Keratinocyte (primary cell): ENCODE data around the gene TMEM138. TPM values are rescaled to one million over a fixed set of nuclear protein-coding genes. Genes with fewer than 3 reads are reported as not detected.
A peak's percentile ranks its signal among the peaks of the same experiment; 100 is the strongest.

Experiments
- DNase-seq: peaks from one replicate; pipeline ENCODE4 v3.0.0-alpha.2; 2011; ENCODE audit warnings: low read depth, missing footprints, low spot score
- FAIRE-seq: peaks from 2 replicates; lab custom pipeline; 2011; peaks lifted over from hg19 to GRCh38; lab: Jason Lieb, UNC
- H2AFZ ChIP-seq: 2 replicates; pipeline ENCODE4 v1.6.0; 2012; ENCODE audit warnings: low read length, control low read depth, inconsistent platforms; ENCODE audit not compliant: control insufficient read depth
- H3K27ac ChIP-seq: 2 replicates; pipeline ENCODE4 v1.5.1; 2011; ENCODE audit warnings: low read length; ENCODE audit not compliant: control insufficient read depth, insufficient read depth
- H3K27me3 ChIP-seq: 3 replicates; pipeline ENCODE4 v1.6.0; 2011; ENCODE audit warnings: low read length; ENCODE audit not compliant: control insufficient read depth, insufficient read depth; ENCODE audit errors: extremely low read depth
- H3K36me3 ChIP-seq, 2 experiments: 2 replicates in 1 of 2; 3 replicates in 1 of 2; pipeline ENCODE4 v1.5.1; 2011; ENCODE audit warnings: low read length in 2 of 2, mild to moderate bottlenecking in 1 of 2; ENCODE audit not compliant: control insufficient read depth in 2 of 2, insufficient read depth in 2 of 2; ENCODE audit errors: extremely low read depth in 1 of 2
- H3K4me1 ChIP-seq: 3 replicates; pipeline ENCODE4 v1.5.1; 2011; ENCODE audit warnings: low read length; ENCODE audit not compliant: control insufficient read depth, insufficient read depth; ENCODE audit errors: extremely low read depth
- H3K4me2 ChIP-seq: 3 replicates; pipeline ENCODE4 v1.6.0; 2011; ENCODE audit warnings: low read depth, low read length; ENCODE audit not compliant: control insufficient read depth, insufficient read depth; ENCODE audit errors: extremely low read depth
- H3K4me3 ChIP-seq, 3 experiments: fragments of 200-600 bp in 1 of 3; sonication (generic) in 1 of 3; 2 replicates in 2 of 3; 3 replicates in 1 of 3; pipeline ENCODE4 v1.5.1; 2011 to 2016; ENCODE audit warnings: low read length in 3 of 3, mild to moderate bottlenecking in 3 of 3, control low read depth in 2 of 3, inconsistent platforms in 1 of 3, low read depth in 1 of 3, mixed read lengths in 1 of 3, mixed run types in 1 of 3, moderate library complexity in 1 of 3; ENCODE audit not compliant: control insufficient read depth in 2 of 3, insufficient read depth in 2 of 3; ENCODE audit errors: extremely low read depth in 1 of 3
- H3K79me2 ChIP-seq: 2 replicates; pipeline ENCODE4 v1.6.0; 2012; ENCODE audit warnings: low read length; ENCODE audit not compliant: control insufficient read depth, insufficient read depth
- H3K9ac ChIP-seq: 3 replicates; pipeline ENCODE4 v1.6.0; 2011; ENCODE audit warnings: low read length; ENCODE audit not compliant: control insufficient read depth, insufficient read depth; ENCODE audit errors: extremely low read depth
- H3K9me1 ChIP-seq: 3 replicates; pipeline ENCODE4 v1.6.0; 2011; ENCODE audit warnings: low read length; ENCODE audit not compliant: control insufficient read depth, insufficient read depth; ENCODE audit errors: extremely low read depth
- H3K9me3 ChIP-seq: 2 replicates; pipeline ENCODE4 v1.5.1; 2012; ENCODE audit warnings: low read depth, low read length; ENCODE audit not compliant: control insufficient read depth
- H4K20me1 ChIP-seq: 3 replicates; pipeline ENCODE4 v1.6.0; 2011; ENCODE audit warnings: low read length; ENCODE audit not compliant: control insufficient read depth, insufficient read depth; ENCODE audit errors: extremely low read depth
- EZH2 ChIP-seq: IDR thresholded peaks from one replicate; pipeline ENCODE4 v1.6.1; 2012; ENCODE audit warnings: inconsistent platforms, mild to moderate bottlenecking, low read length, moderate library complexity
- dilution Hi-C: fragments of 300-500 bp; cut with MboI; formaldehyde crosslinking; loops from one replicate; pipeline ENCODE4 v1.7.0; 2020; ENCODE audit warnings: low sequenced_read_pairs; ENCODE audit not compliant: extremely low pct_ligation_motif_present
- polyA plus RNA-seq, 5 experiments: library from polyadenylated mRNA; depleted of rRNA in 3 of 5; stranded (reverse) in 3 of 5; stranded (forward) in 1 of 5; unstranded in 1 of 5; fragments of >200 nt; gene quantifications; 1 replicate in 1 of 5; 2 replicates in 3 of 5; 3 replicates in 1 of 5; pipeline versions ENCODE4 v1.2.1 to v1.2.3, GENCODE V29; 2011 to 2012; ENCODE audit warnings: missing spikeins in 2 of 5, low read depth in 1 of 5, low replicate concordance in 1 of 5
- TF ChIP-seq, protein P1 (sequence below), 3 experiments: IDR thresholded peaks in 1 of 3; conservative IDR thresholded peaks in 1 of 3; optimal IDR thresholded peaks in 1 of 3; 2 replicates in 2 of 3; 3 replicates in 1 of 3; pipeline versions ENCODE3 to v1.5.1; 2011; ENCODE audit warnings: low read length in 3 of 3, mild to moderate bottlenecking in 3 of 3, moderate library complexity in 2 of 3, control low read depth in 1 of 3, inconsistent platforms in 1 of 3; ENCODE audit not compliant: insufficient read depth in 2 of 3; ENCODE audit errors: extremely low read depth in 1 of 3

The TMEM138 gene
- polyA plus RNA-seq, 1 donor (not counting 4 experiments of a cell fraction or from before 2014, with no cell fraction given): 85.4 TPM

DNA sequence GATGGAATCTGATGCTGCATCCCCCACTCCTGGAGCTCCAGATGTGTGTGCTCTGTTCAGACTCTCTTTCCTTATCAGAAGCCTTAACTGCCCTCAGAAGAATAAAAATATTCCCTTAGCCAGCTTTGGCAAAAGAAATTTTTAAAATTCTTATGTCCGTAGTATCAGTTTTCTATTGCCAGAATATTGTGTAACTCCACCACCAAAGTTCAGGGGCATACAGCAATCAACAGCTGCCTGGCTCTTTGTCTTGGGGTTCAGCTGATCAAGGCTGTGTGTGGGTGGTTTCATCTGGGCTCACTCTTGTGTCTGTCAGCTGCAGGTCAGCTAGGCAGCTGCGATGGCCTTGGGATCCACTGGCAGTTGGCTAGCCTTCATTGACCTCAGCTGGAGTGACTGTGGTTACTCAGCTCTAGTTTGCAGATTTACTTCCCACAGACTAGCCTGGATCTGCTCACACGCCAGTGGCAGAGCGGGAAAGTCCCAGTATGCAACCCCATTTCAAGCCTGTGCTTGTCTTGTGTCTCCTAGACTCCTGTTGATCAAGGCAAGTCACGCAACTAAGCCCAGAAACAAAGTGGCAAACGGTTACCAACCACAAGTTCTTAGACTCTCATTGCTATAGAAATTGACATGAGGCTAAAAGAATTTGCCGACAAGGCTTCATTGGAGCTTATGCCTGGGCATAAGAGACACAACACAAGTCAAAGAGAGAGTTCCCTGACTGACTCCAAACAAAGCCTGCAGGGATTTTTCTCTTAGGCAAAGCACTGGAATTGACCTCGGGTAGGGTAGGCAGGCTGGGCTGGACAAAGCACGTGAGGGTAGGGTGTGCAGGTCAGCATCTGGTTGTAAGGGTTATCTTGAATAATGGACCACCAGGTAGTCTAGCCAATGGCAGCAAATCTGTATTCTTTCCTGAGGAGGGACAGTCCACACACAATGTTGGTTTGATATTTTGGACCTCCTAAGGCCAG is 7.5 kb downstream of the TMEM138 start:
- FAIRE-seq: peak; percentile 87
- Histone ChIP-seq H3K9ac (peak overlapping the region; percentile 78), H3K79me2 (no peaks in the 10 kb centered on the region), H2AFZ (no peak overlapping the region), H3K9me3 (no peaks in the 10 kb centered on the region), H3K4me2 (peak overlapping the region; percentile 70), H3K27me3 (no peaks in the 10 kb centered on the region), H4K20me1 (no peaks in the 10 kb centered on the region), H3K4me1 (peaks cover 28% of the 10 kb centered on the region), H3K9me1 (no peaks in the 10 kb centered on the region), H3K36me3 (peaks cover 19 to 38% of the 10 kb centered on the region in 2 experiments), H3K4me3 (no peak overlapping the region), H3K27ac (peak overlapping the region; percentile 99)
- TF ChIP-seq, protein P1, sequence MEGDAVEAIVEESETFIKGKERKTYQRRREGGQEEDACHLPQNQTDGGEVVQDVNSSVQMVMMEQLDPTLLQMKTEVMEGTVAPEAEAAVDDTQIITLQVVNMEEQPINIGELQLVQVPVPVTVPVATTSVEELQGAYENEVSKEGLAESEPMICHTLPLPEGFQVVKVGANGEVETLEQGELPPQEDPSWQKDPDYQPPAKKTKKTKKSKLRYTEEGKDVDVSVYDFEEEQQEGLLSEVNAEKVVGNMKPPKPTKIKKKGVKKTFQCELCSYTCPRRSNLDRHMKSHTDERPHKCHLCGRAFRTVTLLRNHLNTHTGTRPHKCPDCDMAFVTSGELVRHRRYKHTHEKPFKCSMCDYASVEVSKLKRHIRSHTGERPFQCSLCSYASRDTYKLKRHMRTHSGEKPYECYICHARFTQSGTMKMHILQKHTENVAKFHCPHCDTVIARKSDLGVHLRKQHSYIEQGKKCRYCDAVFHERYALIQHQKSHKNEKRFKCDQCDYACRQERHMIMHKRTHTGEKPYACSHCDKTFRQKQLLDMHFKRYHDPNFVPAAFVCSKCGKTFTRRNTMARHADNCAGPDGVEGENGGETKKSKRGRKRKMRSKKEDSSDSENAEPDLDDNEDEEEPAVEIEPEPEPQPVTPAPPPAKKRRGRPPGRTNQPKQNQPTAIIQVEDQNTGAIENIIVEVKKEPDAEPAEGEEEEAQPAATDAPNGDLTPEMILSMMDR (optimal IDR thresholded peaks at IDR 0.05 in 1 of 3, IDR thresholded peaks at IDR 0.05 in 1 of 3, conservative IDR thresholded peaks at IDR 0.05 in 1 of 3; ENCODE audit: extremely low read depth in 1 of 3, insufficient read depth in 2 of 3, low read length in 3 of 3): no peak
- no peak for TF ChIP-seq EZH2
- dilution Hi-C loops: no loop called here
- peak; percentile 99 for DNase-seq

DNA sequence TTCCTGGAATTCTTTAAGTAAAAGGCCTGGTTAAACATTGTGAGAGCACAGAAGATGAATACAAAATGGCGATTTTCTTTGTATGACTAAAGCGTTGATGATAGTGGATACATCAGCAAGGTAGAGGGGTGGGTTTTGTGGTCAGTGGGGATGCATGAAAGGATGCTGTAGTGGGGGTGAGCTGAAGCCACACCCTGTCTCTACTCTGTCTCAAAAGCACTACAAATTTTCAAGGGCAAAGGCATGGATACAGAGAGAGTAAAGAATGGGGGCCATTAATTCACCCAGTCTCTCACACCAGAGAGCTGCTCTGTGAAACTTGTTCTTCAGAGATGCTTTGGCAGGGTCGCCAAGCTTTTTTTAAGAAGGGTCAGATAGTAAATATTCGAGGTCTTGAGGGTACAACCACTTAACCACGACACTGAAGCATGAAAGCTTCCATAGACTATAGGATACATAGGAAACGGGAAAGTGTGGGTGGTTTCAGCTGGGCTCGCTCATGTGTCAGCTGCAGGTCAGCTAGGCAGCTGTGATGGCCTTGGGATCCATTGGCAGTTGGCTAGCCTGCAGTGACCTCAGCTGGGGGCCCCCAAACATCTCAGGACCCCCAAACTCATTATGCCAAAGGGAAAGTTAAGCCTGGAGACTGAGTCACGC is 8.3 kb downstream of the TMEM138 start:
- no peaks in the 10 kb centered on the region for H3K9me1 ChIP-seq
- FAIRE-seq (no peak), DNase-seq (no peak)
- H3K79me2 ChIP-seq: no peaks in the 10 kb centered on the region
- H3K9ac ChIP-seq: peak overlapping the region; percentile 78
- peaks cover 19 to 38% of the 10 kb centered on the region in 2 experiments for H3K36me3 ChIP-seq
- H3K4me2 ChIP-seq: peak overlapping the region; percentile 70
- H4K20me1 ChIP-seq: no peaks in the 10 kb centered on the region
- peak overlapping the region; percentile 99 for H3K27ac ChIP-seq
- dilution Hi-C loops: no loop called here
- H3K9me3 ChIP-seq: no peaks in the 10 kb centered on the region
- TF ChIP-seq EZH2: no peak
- H3K4me3 ChIP-seq: no peak overlapping the region
- H3K4me1 ChIP-seq: peaks cover 28% of the 10 kb centered on the region
- H2AFZ ChIP-seq: no peak overlapping the region
- H3K27me3 ChIP-seq: no peaks in the 10 kb centered on the region
